ENCODE data around the gene PDE8B.
"Not testable (repeated sequence)": the region's sequence is repeated elsewhere in the genome, so short reads cannot be mapped to it uniquely, and the experiment has no call there.

PDE8B gene

DNA sequence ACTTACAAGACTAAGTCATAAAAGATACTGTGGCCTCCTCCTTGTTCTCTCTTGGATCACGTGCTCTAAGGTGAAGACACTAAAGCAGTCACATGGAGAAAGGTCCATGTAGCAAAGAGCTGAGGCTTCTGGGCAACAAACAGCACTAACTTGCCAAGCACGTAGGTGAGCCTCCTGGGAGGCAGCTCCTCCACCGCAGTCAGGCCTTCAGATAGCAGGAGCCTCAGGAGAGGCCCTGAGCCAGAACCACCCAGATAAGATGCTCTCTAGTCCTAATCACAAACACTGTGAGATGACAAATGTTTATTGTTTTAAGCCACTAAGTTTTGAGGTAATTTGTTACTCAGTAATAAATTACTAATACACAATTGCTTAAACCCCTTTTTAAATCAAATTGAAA, 243.6 kb downstream of the PDE8B start:
- DNase-seq = no peak

DNA sequence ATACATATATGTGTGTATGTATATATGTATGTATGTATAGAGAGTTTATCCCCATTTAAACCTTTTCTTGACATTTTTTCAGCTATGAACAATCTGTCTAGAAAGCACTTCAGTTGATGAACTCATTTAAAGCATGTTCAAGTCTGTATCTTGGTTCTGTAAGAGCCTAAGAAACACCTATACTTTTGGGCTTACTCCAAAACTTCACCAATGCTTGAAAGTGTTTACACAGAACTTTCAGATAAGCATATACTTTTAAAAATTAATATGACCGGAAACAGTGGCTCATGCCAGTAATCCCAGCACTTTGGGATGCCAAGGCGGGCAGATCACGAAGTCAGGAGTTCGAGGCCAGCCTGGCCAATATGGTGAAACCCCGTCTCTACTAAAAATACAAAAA, 250.8 kb downstream of the PDE8B start:
- DNase-seq = no peak

DNA sequence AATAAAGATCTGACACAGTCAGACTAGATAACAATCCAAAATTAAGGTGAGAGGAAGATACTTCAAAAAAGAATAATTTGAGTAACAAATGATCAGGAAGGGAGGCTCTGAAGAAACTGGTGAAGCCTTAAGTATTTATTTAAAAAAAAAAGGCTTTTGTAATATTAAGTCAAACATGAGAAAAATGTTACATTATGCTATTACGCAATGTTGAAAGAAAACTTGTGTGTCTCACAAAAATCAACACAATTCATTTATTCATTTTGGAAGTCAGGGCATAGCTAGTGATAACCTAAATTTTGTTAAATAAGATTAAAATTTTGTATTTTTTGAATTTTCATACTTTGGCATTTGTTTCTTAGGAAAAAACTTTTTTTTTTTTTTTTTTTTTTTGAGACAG, 253.4 kb downstream of the PDE8B start:
- no peak for DNase-seq

GRCh38 chr5:77468875-77469274, 258.4 kb downstream of the PDE8B start:
- not testable (repeated sequence) for DNase-seq

DNA sequence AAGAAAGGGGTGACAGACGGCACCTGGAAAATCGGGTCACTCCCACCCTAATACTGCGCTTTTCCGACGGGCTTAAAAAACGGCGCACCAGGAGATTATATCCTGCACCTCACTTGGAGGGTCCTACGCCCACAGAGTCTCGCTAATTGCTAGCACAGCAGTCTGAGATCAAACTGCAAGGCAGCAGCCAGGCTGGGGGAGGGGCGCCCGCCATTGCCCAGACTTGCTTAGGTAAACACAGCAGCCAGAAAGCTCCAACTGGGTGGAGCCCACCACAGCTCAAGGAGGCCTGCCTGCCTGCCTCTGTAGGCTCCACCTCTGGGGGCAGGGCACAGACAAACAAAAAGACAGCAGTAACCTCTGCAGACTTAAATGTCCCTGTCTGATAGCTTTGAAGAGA, 264.6 kb downstream of the PDE8B start:
- not testable (repeated sequence) for DNase-seq
